ENCODE data around the gene TOX2.

Gene TOX2

GRCh38 chr20:43915211-43916072, 790 bp downstream of the TOX2 start:
- no peak for DNase-seq (ENCODE audit: low read depth in 2 of 2, low spot score in 1 of 2)

- DNase-seq (ENCODE audit: low read depth in 2 of 2, low spot score in 1 of 2): no peak
Measured at GRCh38 chr20:43916073-43916880, 1.6 kb downstream of the TOX2 start.

- DNase-seq (ENCODE audit: low read depth in 2 of 2, low spot score in 1 of 2): no peak
Measured at GRCh38 chr20:43916881-43917371, 2.3 kb downstream of the TOX2 start.

- no peak for DNase-seq (ENCODE audit: low read depth in 2 of 2, low spot score in 1 of 2)
Measured at GRCh38 chr20:43917380-43917779, 2.7 kb downstream of the TOX2 start.

GRCh38 chr20:43919686-43920403, 5.2 kb downstream of the TOX2 start:
- DNase-seq (ENCODE audit: low read depth in 2 of 2, low spot score in 1 of 2): no peak

- no peak for DNase-seq (ENCODE audit: low read depth in 2 of 2, low spot score in 1 of 2)
Measured at GRCh38 chr20:43920797-43921196, 6.1 kb downstream of the TOX2 start.

- DNase-seq (ENCODE audit: low read depth in 2 of 2, low spot score in 1 of 2): no peak
Measured at GRCh38 chr20:43921227-43921780, 6.7 kb downstream of the TOX2 start.

- DNase-seq (ENCODE audit: low read depth in 2 of 2, low spot score in 1 of 2): no peak
Measured at GRCh38 chr20:43922614-43923013, 8.0 kb downstream of the TOX2 start.

GRCh38 chr20:43923322-43923721, 8.7 kb downstream of the TOX2 start:
- DNase-seq (ENCODE audit: low read depth in 2 of 2, low spot score in 1 of 2): no peak

GRCh38 chr20:43923917-43924316, 9.3 kb downstream of the TOX2 start:
- DNase-seq (ENCODE audit: low read depth in 2 of 2, low spot score in 1 of 2): no peak

GRCh38 chr20:43925215-43925614, 10.6 kb downstream of the TOX2 start:
- DNase-seq (ENCODE audit: low read depth in 2 of 2, low spot score in 1 of 2): no peak

GRCh38 chr20:43925801-43926200, 11.1 kb downstream of the TOX2 start:
- DNase-seq (ENCODE audit: low read depth in 2 of 2, low spot score in 1 of 2): no peak

GRCh38 chr20:43926287-43927050, 11.8 kb downstream of the TOX2 start:
- no peak for DNase-seq (ENCODE audit: low read depth in 2 of 2, low spot score in 1 of 2)

GRCh38 chr20:43931976-43932375, 17.3 kb downstream of the TOX2 start:
- no peak for DNase-seq (ENCODE audit: low read depth in 2 of 2, low spot score in 1 of 2)

- DNase-seq (ENCODE audit: low read depth in 2 of 2, low spot score in 1 of 2): no peak
Measured at GRCh38 chr20:43934833-43935232, 20.2 kb downstream of the TOX2 start.

- DNase-seq (ENCODE audit: low read depth in 2 of 2, low spot score in 1 of 2): no peak
Measured at GRCh38 chr20:43936104-43936770, 21.6 kb downstream of the TOX2 start.

GRCh38 chr20:43936805-43937204, 22.2 kb downstream of the TOX2 start:
- DNase-seq (ENCODE audit: low read depth in 2 of 2, low spot score in 1 of 2): no peak

GRCh38 chr20:43937591-43937990, 22.9 kb downstream of the TOX2 start:
- no peak for DNase-seq (ENCODE audit: low read depth in 2 of 2, low spot score in 1 of 2)

GRCh38 chr20:43938017-43938655, 23.5 kb downstream of the TOX2 start:
- no peak for DNase-seq (ENCODE audit: low read depth in 2 of 2, low spot score in 1 of 2)

All from stimulated activated CD8-positive, alpha-beta memory T cell treated with anti-CD3 and anti-CD28 coated beads, Interleukin-4, amount 100 ng/mL, for 1 hour (primary cell).